Right atrium auricular region (tissue), 2 donors: Measurements from ENCODE around the gene PTTG1IP2. TPM values are rescaled to one million over a fixed set of nuclear protein-coding genes. Genes with fewer than 3 reads are reported as not detected.

Experiments used
- DNase-seq: peaks from one replicate; pipeline ENCODE4 v3.0.0-alpha.2; 2019; ENCODE audit warnings: low spot score
- H3K27ac ChIP-seq, 2 donors: fragments of 200-600 bp; sonication (generic); 1 replicate in 1 of 2; 2 replicates in 1 of 2; pipeline ENCODE4 v1.5.1; 2016 to 2019
- H3K27me3 ChIP-seq, 2 donors: fragments of 200-600 bp; sonication (generic); one replicate each; pipeline versions ENCODE4 v1.5.1 to v1.6.0; 2017 to 2019
- H3K36me3 ChIP-seq: fragments of 200-600 bp; sonication (generic); one replicate; pipeline ENCODE4 v1.5.1; 2016
- H3K4me1 ChIP-seq, 2 donors: fragments of 200-600 bp; sonication (generic); one replicate each; pipeline versions ENCODE4 v1.5.1 to v1.6.0; 2017 to 2019
- H3K4me3 ChIP-seq, 2 donors: fragments of 200-600 bp; sonication (generic); 1 replicate in 1 of 2; 2 replicates in 1 of 2; pipeline ENCODE4 v1.5.1; 2017 to 2019; ENCODE audit warnings: mild to moderate bottlenecking in 1 of 2, moderate library complexity in 1 of 2
- H3K9me3 ChIP-seq, 2 donors: fragments of 200-600 bp; sonication (generic); one replicate each; pipeline ENCODE4 v1.5.1; 2019
- total RNA-seq, 2 donors: library from RNA; depleted of rRNA; stranded (reverse); fragments of >200 nt; gene quantifications; one replicate each; pipeline ENCODE4 v1.1.0, GENCODE V29; 2016
- TF ChIP-seq, protein P1 (sequence below), 2 donors: fragments of 200-600 bp; sonication (generic); IDR thresholded peaks; one replicate each; pipeline ENCODE4 v1.5.1; 2019; ENCODE audit warnings: antibody characterized with exemption in 2 of 2

PTTG1IP2 gene
- total RNA-seq, 2 donors from 2014 or later: not detected

GRCh38 chr7:90484706-90485105 lies 15.3 kb downstream of the PTTG1IP2 start:
- Histone ChIP-seq H3K27ac (no peak overlapping the region), H3K4me3 (no peak overlapping the region), H3K27me3 (no peaks in the 10 kb centered on the region), H3K9me3 (no peaks in the 10 kb centered on the region), H3K36me3 (no peaks in the 10 kb centered on the region), H3K4me1 (no peaks in the 10 kb centered on the region)
- TF ChIP-seq, protein P1, sequence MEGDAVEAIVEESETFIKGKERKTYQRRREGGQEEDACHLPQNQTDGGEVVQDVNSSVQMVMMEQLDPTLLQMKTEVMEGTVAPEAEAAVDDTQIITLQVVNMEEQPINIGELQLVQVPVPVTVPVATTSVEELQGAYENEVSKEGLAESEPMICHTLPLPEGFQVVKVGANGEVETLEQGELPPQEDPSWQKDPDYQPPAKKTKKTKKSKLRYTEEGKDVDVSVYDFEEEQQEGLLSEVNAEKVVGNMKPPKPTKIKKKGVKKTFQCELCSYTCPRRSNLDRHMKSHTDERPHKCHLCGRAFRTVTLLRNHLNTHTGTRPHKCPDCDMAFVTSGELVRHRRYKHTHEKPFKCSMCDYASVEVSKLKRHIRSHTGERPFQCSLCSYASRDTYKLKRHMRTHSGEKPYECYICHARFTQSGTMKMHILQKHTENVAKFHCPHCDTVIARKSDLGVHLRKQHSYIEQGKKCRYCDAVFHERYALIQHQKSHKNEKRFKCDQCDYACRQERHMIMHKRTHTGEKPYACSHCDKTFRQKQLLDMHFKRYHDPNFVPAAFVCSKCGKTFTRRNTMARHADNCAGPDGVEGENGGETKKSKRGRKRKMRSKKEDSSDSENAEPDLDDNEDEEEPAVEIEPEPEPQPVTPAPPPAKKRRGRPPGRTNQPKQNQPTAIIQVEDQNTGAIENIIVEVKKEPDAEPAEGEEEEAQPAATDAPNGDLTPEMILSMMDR (IDR thresholded peaks at IDR 0.05): no peak
- DNase-seq: no peak

DNA sequence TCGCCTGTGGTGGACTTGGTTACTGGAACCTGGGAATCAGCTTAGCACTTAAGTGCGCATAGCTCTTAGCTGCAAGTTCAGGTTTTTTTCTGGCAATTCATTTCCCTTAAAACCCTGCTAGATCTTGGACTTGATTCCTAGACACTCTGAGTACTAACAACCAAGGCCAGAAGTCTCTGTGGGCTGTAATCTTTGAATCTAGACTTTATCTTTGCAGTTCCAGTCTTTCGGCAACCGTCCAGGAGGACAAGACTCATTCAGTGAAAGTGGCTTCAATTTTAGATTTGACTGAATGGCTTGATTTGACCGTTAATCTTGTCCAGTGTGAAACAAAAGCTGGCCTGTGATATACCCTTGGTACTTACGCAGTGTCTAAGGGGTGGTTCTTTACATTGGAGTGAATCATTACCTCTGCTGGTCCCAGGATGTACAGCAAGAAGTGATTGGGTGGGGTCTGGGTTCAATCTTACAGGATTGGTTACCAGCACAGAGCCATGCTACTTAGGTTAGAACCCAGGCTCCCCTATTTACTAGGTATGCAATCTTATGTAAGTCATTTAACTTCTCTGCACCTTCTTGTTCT lies 16.4 kb downstream of the PTTG1IP2 start:
- DNase-seq: no peak
- Histone ChIP-seq H3K36me3 (no peaks in the 10 kb centered on the region), H3K27ac (no peak overlapping the region), H3K4me3 (no peak overlapping the region), H3K4me1 (no peaks in the 10 kb centered on the region), H3K27me3 (no peaks in the 10 kb centered on the region), H3K9me3 (no peaks in the 10 kb centered on the region)
- TF ChIP-seq, protein P1 (IDR thresholded peaks at IDR 0.05): no peak

GRCh38 chr7:90487808-90488207 lies 18.4 kb downstream of the PTTG1IP2 start:
- no peaks in the 10 kb centered on the region for H3K9me3 ChIP-seq
- no peaks in the 10 kb centered on the region for H3K36me3 ChIP-seq
- DNase-seq: no peak
- TF ChIP-seq, protein P1 (IDR thresholded peaks at IDR 0.05): no peak
- H3K27me3 ChIP-seq: no peaks in the 10 kb centered on the region
- H3K27ac ChIP-seq: no peak overlapping the region
- H3K4me3 ChIP-seq: no peak overlapping the region
- H3K4me1 ChIP-seq: no peaks in the 10 kb centered on the region

GRCh38 chr7:90488220-90488619 lies 18.8 kb downstream of the PTTG1IP2 start:
- Histone ChIP-seq H3K27ac (no peak overlapping the region), H3K27me3 (no peaks in the 10 kb centered on the region), H3K36me3 (no peaks in the 10 kb centered on the region), H3K4me3 (no peak overlapping the region), H3K4me1 (no peaks in the 10 kb centered on the region), H3K9me3 (no peaks in the 10 kb centered on the region)
- TF ChIP-seq, protein P1 (IDR thresholded peaks at IDR 0.05): no peak
- DNase-seq: no peak

GRCh38 chr7:90492250-90492649 lies 22.8 kb downstream of the PTTG1IP2 start:
- H3K27ac ChIP-seq: no peak overlapping the region
- H3K9me3 ChIP-seq: no peaks in the 10 kb centered on the region
- TF ChIP-seq, protein P1 (IDR thresholded peaks at IDR 0.05): no peak
- peaks cover 0 to 5% of the 10 kb centered on the region in 2 donors for H3K4me1 ChIP-seq
- no peaks in the 10 kb centered on the region for H3K27me3 ChIP-seq
- no peak overlapping the region for H3K4me3 ChIP-seq
- no peak for DNase-seq
- H3K36me3 ChIP-seq: no peaks in the 10 kb centered on the region

GRCh38 chr7:90495241-90495640 lies 25.8 kb downstream of the PTTG1IP2 start:
- no peak overlapping the region for H3K27ac ChIP-seq
- no peaks in the 10 kb centered on the region for H3K36me3 ChIP-seq
- H3K4me1 ChIP-seq: peaks cover 0 to 5% of the 10 kb centered on the region in 2 donors
- H3K27me3 ChIP-seq: no peaks in the 10 kb centered on the region
- TF ChIP-seq, protein P1 (IDR thresholded peaks at IDR 0.05): no peak
- DNase-seq: no peak
- no peak overlapping the region for H3K4me3 ChIP-seq
- no peaks in the 10 kb centered on the region for H3K9me3 ChIP-seq
